Peyer's patch (tissue), 4 donors: ENCODE results near the gene DBT. TPM values are rescaled to one million over a fixed set of nuclear protein-coding genes. Genes with fewer than 3 reads are reported as not detected.
"Not testable (repeated sequence)": the region's sequence is repeated elsewhere in the genome, so short reads cannot be mapped to it uniquely, and the experiment has no call there.

Source experiments
- DNase-seq, 3 donors: peaks; one replicate each; pipeline ENCODE4 v3.0.0-alpha.2; 2017 to 2019
- H3K27ac ChIP-seq, 4 donors: fragments of 200-600 bp; sonication (generic); one replicate each; pipeline ENCODE4 v1.5.1; 2016 to 2019
- H3K27me3 ChIP-seq, 2 donors: fragments of 200-600 bp; sonication (generic); one replicate each; pipeline ENCODE4 v1.5.1; 2019
- H3K36me3 ChIP-seq, 3 donors: fragments of 200-600 bp; sonication (generic); one replicate each; pipeline ENCODE4 v1.5.1; 2016 to 2019
- H3K4me1 ChIP-seq, 4 donors: fragments of 200-600 bp; sonication (generic); one replicate each; pipeline ENCODE4 v1.5.1; 2016 to 2019
- H3K4me3 ChIP-seq, 4 donors: fragments of 200-600 bp; sonication (generic); 1 replicate in 3 of 4; 2 replicates in 1 of 4; pipeline ENCODE4 v1.5.1; 2016 to 2019; ENCODE audit warnings: mild to moderate bottlenecking in 1 of 4
- H3K9me3 ChIP-seq, 4 donors: fragments of 200-600 bp; sonication (generic); one replicate each; pipeline ENCODE4 v1.5.1; 2016 to 2019; ENCODE audit warnings: mild to moderate bottlenecking in 1 of 4
- POLR2A ChIP-seq, 2 donors: fragments of 450-650 bp; IDR thresholded peaks; one replicate each; pipeline ENCODE4 v1.5.1; 2017; ENCODE audit warnings: antibody characterized with exemption in 2 of 2, mild to moderate bottlenecking in 2 of 2, moderate library complexity in 2 of 2
- total RNA-seq, 4 donors: library from RNA; depleted of rRNA; stranded (reverse); fragments of >200 nt; gene quantifications; one replicate each; pipeline ENCODE4 v1.1.0, GENCODE V29; 2016
- TF ChIP-seq, protein P1 (sequence below), 6 experiments: fragments of 450-650 bp in 4 of 6; fragments of 200-600 bp in 2 of 6; sonication (generic) in 1 of 6; IDR thresholded peaks; one replicate each; pipeline ENCODE4 v1.5.1; 2017 to 2019; ENCODE audit warnings: antibody characterized with exemption in 6 of 6, mild to moderate bottlenecking in 3 of 6, moderate library complexity in 1 of 6

The DBT gene
- total RNA-seq, 4 donors from 2014 or later, result 4.0 to 6.0 (median 5.0) TPM

DNA sequence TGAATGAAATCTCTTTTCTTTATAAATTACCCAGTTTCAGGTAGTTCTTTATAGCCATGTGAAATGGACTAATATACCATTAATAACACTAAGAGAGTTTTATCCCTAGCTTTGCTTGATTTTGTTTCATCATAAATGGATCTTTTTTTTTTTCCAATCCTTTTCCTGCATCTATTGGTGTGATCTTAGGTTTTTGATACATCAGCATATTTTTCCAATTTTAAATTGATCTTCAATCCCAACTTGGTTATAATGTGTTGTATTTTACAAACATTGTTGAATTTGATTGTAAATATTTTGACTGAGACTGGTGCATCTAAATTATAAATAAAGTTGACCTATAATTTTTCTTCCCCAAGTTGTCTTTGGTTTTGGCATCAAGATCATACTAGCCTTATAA is 12.1 kb upstream of the DBT start:
- no peaks in the 10 kb centered on the region for H3K27me3 ChIP-seq
- H3K9me3 ChIP-seq, result no peaks in the 10 kb centered on the region
- TF ChIP-seq, protein P1, sequence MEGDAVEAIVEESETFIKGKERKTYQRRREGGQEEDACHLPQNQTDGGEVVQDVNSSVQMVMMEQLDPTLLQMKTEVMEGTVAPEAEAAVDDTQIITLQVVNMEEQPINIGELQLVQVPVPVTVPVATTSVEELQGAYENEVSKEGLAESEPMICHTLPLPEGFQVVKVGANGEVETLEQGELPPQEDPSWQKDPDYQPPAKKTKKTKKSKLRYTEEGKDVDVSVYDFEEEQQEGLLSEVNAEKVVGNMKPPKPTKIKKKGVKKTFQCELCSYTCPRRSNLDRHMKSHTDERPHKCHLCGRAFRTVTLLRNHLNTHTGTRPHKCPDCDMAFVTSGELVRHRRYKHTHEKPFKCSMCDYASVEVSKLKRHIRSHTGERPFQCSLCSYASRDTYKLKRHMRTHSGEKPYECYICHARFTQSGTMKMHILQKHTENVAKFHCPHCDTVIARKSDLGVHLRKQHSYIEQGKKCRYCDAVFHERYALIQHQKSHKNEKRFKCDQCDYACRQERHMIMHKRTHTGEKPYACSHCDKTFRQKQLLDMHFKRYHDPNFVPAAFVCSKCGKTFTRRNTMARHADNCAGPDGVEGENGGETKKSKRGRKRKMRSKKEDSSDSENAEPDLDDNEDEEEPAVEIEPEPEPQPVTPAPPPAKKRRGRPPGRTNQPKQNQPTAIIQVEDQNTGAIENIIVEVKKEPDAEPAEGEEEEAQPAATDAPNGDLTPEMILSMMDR (IDR thresholded peaks at IDR 0.05), result no peak
- TF ChIP-seq POLR2A (IDR thresholded peaks at IDR 0.05), result no peak
- H3K4me1 ChIP-seq, result peaks cover 0 to 4% (median 0%) of the 10 kb centered on the region in 4 donors
- no peak for DNase-seq
- H3K27ac ChIP-seq, result no peak overlapping the region
- H3K4me3 ChIP-seq, result no peak overlapping the region
- no peaks in the 10 kb centered on the region for H3K36me3 ChIP-seq

DNA sequence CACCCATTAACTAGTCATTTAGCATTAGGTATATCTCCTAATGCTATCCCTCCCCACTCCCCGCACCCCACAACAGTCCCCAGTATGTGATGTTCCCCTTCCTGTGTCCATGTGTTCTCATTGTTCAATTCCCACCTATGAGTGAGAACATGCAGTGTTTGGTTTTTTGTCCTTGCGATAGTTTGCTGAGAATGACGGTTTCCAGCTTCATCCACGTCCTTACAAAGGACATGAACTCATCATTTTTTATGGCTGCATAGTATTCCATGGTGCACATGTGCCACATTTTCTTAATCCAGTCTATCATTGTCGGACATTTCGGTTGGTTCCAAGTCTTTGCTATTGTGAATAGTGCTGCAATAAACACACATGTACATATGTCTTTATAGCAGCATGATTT is 8.8 kb upstream of the DBT start:
- not testable (repeated sequence) for DNase-seq, H3K4me1 ChIP-seq, H3K36me3 ChIP-seq, H3K27me3 ChIP-seq, H3K27ac ChIP-seq, H3K9me3 ChIP-seq, H3K4me3 ChIP-seq

DNA sequence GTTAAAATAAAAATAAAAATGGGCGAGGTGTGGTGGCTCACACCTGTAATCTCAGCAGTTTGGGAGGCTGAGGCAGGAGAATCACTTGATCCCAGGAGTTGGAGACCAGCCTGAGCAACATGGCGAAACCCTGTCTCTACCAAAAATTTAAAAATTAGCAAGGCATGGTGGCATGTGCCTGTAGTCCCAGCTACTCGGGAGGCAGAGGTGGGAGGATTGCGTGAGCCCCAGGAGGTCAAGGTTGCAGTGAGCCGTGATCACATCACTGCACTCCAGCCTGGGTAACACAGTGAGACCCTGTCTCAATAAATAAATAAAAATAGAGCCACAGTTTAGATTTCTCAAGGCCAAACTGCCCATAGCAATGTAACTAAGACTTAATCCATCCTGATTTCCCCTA is 6.6 kb upstream of the DBT start:
- H3K27ac ChIP-seq, H3K27me3 ChIP-seq, H3K4me3 ChIP-seq, H3K36me3 ChIP-seq, DNase-seq, H3K4me1 ChIP-seq, H3K9me3 ChIP-seq: not testable (repeated sequence)

DNA sequence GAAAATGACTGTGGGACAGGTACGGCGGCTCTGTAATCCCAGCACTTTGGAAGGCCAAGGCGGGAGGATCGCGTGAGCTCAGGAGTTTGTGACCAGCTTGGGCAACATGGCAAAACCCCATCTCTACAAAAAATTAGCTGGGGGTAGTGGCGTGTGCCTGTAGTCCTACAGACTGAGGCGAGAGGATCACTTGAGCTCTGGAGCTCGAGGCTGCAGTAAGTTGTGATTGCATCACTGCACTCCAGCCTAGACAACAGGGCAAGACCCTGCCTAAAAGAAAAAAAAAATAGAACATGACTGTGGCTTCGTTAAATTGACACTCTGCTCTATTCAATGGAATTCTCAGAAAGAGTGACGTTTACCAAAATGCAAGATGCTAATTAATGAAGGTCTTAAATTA is 3.9 kb upstream of the DBT start:
- Histone ChIP-seq H3K4me3 (no peak overlapping the region), H3K36me3 (no peaks in the 10 kb centered on the region), H3K4me1 (peaks cover 0 to 7% (median 0%) of the 10 kb centered on the region in 4 donors), H3K9me3 (no peaks in the 10 kb centered on the region), H3K27ac (no peak overlapping the region), H3K27me3 (no peaks in the 10 kb centered on the region)
- TF ChIP-seq POLR2A (IDR thresholded peaks at IDR 0.05), result no peak
- TF ChIP-seq, protein P1 (IDR thresholded peaks at IDR 0.05), result no peak
- DNase-seq, result no peak

DNA sequence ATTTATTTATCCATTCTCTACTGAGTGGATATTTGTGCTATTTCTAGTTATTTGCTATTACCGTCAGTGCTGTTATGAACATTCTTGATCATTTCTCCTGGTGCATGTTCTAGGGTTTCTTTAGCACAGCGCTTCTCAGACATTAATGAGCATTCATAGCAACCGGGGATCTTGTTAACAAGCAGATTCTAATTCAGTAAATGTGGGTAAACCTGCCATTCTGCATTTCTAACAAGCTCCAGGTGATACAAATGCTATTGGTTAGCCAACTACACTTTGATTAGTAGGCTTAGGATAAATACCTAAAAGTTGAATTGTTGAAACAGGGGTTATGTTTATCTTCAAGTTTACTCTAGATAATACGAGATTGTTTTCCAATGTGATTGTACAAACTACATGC is 3.3 kb upstream of the DBT start:
- Histone ChIP-seq H3K36me3 (no peaks in the 10 kb centered on the region), H3K9me3 (no peaks in the 10 kb centered on the region), H3K27me3 (no peaks in the 10 kb centered on the region), H3K4me1 (peaks cover 0 to 11% (median 0%) of the 10 kb centered on the region in 4 donors), H3K4me3 (no peak overlapping the region), H3K27ac (no peak overlapping the region)
- TF ChIP-seq, protein P1 (IDR thresholded peaks at IDR 0.05), result no peak
- no peak for TF ChIP-seq POLR2A (IDR thresholded peaks at IDR 0.05)
- DNase-seq, result no peak

DNA sequence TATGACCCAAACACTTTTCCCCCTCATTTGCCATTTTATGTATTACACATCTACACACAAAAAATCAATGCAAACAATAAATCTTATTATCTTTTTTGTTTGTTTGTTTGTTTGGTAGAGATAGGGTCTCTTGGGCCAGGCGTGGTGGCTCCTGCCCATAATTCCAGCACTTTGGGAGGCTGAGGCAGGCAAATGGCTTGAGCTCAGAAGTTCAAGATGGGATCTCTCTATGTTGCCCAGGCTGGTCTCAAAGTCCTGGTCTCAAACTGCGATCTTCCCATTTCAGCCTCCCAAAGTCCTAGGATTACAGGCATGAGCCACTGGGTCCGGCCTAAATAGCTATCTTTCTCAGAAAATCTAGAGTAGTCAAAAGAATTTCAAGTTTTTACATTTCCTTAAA is 1.2 kb upstream of the DBT start:
- TF ChIP-seq, protein P1 (IDR thresholded peaks at IDR 0.05), result no peak
- no peak for TF ChIP-seq POLR2A (IDR thresholded peaks at IDR 0.05)
- no peak overlapping the region for H3K4me3 ChIP-seq
- H3K27me3 ChIP-seq, result no peaks in the 10 kb centered on the region
- peaks cover 0 to 11% (median 0%) of the 10 kb centered on the region in 4 donors for H3K4me1 ChIP-seq
- no peak for DNase-seq
- H3K27ac ChIP-seq, result no peak overlapping the region
- no peaks in the 10 kb centered on the region for H3K36me3 ChIP-seq
- H3K9me3 ChIP-seq, result no peaks in the 10 kb centered on the region

DNA sequence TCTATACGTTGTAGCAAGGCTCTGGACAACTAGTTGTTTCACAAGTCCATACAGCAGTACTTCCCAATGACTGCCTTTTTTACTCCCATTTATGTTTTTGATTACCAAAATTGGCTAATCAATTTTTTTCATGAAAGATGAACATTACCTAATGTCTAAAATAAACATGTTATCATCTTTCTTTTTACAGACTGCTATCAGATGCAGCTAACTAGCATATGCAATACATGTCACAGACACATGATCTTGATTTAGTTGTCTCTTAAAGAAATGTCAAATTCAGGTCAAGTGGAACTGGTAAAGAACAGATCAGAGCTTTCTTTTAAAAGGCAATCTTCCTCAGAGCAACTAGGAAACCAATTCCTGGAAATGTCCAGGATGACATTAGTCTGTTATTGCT is 630 bp upstream of the DBT start:
- TF ChIP-seq POLR2A (IDR thresholded peaks at IDR 0.05), result no peak
- TF ChIP-seq, protein P1 (IDR thresholded peaks at IDR 0.05), result no peak
- peaks cover 0 to 11% (median 0%) of the 10 kb centered on the region in 4 donors for H3K4me1 ChIP-seq
- no peaks in the 10 kb centered on the region for H3K27me3 ChIP-seq
- H3K9me3 ChIP-seq, result no peaks in the 10 kb centered on the region
- H3K4me3 ChIP-seq, result peak overlapping the region; percentile 59 to 98 (median 73)
- no peaks in the 10 kb centered on the region for H3K36me3 ChIP-seq
- no peak for DNase-seq
- H3K27ac ChIP-seq, result peak overlapping the region; percentile 77 to 88 (median 84)
